Ectodermal cell (in vitro differentiated cells): ENCODE measurements around the gene WFDC12.
"Not testable (repeated sequence)": the region's sequence is repeated elsewhere in the genome, so short reads cannot be mapped to it uniquely, and the experiment has no call there.

Source experiments
- H3K27ac ChIP-seq: 2 replicates; pipeline ENCODE4 v1.7.0; 2013; ENCODE audit warnings: mild to moderate bottlenecking, low read depth, low read length; ENCODE audit not compliant: insufficient read depth, poor library complexity, severe bottlenecking
- H3K27me3 ChIP-seq: 2 replicates; pipeline ENCODE4 v1.7.0; 2013; ENCODE audit warnings: mild to moderate bottlenecking, low read length; ENCODE audit not compliant: insufficient read depth, control insufficient read depth, poor library complexity, severe bottlenecking
- H3K36me3 ChIP-seq: one replicate; pipeline ENCODE4 v1.7.0; 2013; ENCODE audit warnings: low read length; ENCODE audit not compliant: control insufficient read depth, insufficient read depth
- H3K4me1 ChIP-seq: one replicate; pipeline ENCODE4 v1.7.0; 2013; ENCODE audit warnings: low read length; ENCODE audit not compliant: control insufficient read depth, insufficient read depth
- H3K4me3 ChIP-seq: 2 replicates; pipeline ENCODE4 v1.7.0; 2013; ENCODE audit warnings: low read depth, low read length, control low read depth; ENCODE audit not compliant: insufficient read depth
- H3K9me3 ChIP-seq: 2 replicates; pipeline ENCODE4 v1.7.0; 2013; ENCODE audit warnings: mild to moderate bottlenecking, low read length, moderate library complexity; ENCODE audit not compliant: control insufficient read depth
- WGBS, 2 experiments: methylation state at CpG; one replicate each; pipeline ENCODE4 v1.1.7; 2013; ENCODE audit warnings: missing lambda C conversion rate in 2 of 2; 5-methylcytosine and 5-hydroxymethylcytosine counted together

Gene WFDC12

GRCh38 chr20:45152405-45152804, 28.1 kb upstream of the WFDC12 start:
- 82 to 96% methylated on average over 2 of the region's 2 CpGs for WGBS, 2 experiments
- Histone ChIP-seq H3K9me3 (no peaks in the 10 kb centered on the region), H3K27me3 (no peaks in the 10 kb centered on the region), H3K4me3 (no peak overlapping the region), H3K4me1 (no peaks in the 10 kb centered on the region), H3K36me3 (no peaks in the 10 kb centered on the region), H3K27ac (no peak overlapping the region)

GRCh38 chr20:45149062-45149461, 24.8 kb upstream of the WFDC12 start:
- Histone ChIP-seq H3K36me3 (no peaks in the 10 kb centered on the region), H3K27ac (no peak overlapping the region), H3K9me3 (no peaks in the 10 kb centered on the region), H3K27me3 (no peaks in the 10 kb centered on the region), H3K4me3 (no peak overlapping the region), H3K4me1 (no peaks in the 10 kb centered on the region)
- WGBS, 2 experiments: 89 to 94% methylated on average over 3 of the region's 3 CpGs

- Histone ChIP-seq H3K4me3 (no peak overlapping the region), H3K27me3 (no peaks in the 10 kb centered on the region), H3K9me3 (no peaks in the 10 kb centered on the region), H3K36me3 (no peaks in the 10 kb centered on the region), H3K4me1 (no peaks in the 10 kb centered on the region), H3K27ac (no peak overlapping the region)
- 88 to 89% methylated on average over 4 of the region's 4 CpGs for WGBS, 2 experiments
These were observed 16.6 kb upstream of the WFDC12 start for GRCh38 chr20:45140836-45141235.

- H3K4me3 ChIP-seq, H3K36me3 ChIP-seq, H3K9me3 ChIP-seq, H3K27me3 ChIP-seq, H3K4me1 ChIP-seq, H3K27ac ChIP-seq: not testable (repeated sequence)
- 93 to 96% methylated on average over 5 of the region's 5 CpGs for WGBS, 2 experiments
These were observed 15.6 kb upstream of the WFDC12 start for GRCh38 chr20:45139733-45140375.

DNA sequence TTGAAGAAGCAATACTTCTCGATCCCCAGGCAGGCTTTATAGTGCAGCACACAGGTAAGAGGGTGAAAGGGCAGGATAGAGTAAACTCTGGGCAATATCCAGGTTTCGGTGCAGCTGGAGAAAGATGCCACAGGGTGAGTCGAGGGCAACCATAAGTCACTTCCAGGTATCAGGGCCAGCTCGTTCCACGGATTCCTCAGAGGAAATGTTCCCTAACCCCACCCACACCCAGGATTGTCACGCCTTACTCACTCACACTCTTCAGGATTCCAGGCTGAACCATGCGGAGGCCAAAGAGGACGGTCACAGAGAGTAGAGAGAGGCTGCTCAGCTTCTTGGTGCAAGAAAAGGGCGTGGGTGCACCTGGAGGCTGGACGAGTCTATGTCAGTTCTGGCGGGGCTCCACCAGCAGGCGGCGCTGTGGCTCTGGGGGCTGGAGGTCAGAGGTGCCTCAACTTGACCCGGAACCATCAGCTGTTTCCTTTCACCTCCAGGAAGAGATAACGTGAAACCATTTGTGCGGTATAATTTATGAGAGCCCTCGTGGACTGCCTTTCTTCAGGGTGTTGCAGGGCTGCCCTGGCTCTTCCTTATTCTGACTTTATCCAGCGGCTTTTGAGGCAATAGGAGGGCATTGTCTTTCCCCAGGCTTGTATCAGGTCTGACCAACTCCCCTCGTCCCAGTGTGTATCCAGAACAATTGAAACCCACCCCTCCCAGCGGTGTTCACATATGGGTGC, 14.5 kb upstream of the WFDC12 start:
- H3K4me3 ChIP-seq: no peak overlapping the region
- H3K4me1 ChIP-seq: no peaks in the 10 kb centered on the region
- no peaks in the 10 kb centered on the region for H3K27me3 ChIP-seq
- 62% methylated on average over 20 of the region's 20 CpGs for WGBS, 2 experiments
- H3K27ac ChIP-seq: no peak overlapping the region
- H3K36me3 ChIP-seq: no peaks in the 10 kb centered on the region
- H3K9me3 ChIP-seq: no peaks in the 10 kb centered on the region

DNA sequence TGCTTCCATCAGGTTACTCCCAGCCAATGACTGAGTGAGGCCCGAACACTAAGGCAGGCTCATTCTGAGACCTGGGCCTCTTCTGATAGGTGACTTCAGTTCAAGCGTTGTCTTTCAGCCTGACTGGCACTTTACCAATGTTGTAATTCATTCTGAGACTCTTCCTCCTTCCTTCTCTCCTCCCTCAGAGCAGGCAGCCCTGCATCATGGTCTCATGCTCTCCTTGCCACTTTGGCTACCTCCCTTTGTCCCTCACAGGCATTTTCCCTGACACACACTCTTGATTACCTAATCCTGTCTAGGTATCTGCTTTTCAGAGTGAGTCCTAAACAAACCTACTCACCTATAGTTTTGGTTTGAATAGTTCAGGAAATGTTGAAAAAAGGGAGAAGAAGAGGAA, 12.6 kb upstream of the WFDC12 start:
- Histone ChIP-seq H3K9me3 (no peaks in the 10 kb centered on the region), H3K36me3 (no peaks in the 10 kb centered on the region), H3K4me3 (no peak overlapping the region), H3K4me1 (no peaks in the 10 kb centered on the region), H3K27ac (no peak overlapping the region), H3K27me3 (no peaks in the 10 kb centered on the region)
- WGBS, 2 experiments: 88 to 91% methylated on average over 2 of the region's 2 CpGs

DNA sequence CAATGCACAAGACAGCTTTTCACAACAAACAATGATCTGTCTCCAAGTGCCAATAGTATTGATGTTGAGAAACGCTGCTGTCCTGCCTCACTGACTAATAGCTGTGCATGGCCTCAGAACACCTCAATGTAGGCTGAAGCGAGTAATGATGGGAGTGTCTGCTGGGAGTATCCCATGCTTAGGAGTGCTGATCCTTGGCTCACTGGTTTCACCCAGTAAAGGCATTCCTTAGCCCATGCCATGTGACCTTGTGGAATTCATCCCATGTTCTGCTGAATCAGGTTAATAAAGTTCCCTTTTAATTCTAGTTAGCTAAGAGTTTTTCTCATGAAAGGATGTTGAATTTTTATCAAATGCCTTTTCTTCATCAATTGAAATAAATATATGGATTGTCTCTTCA, 3.8 kb upstream of the WFDC12 start:
- 83 to 96% methylated on average over 2 of the region's 2 CpGs for WGBS, 2 experiments
- H3K9me3 ChIP-seq: no peaks in the 10 kb centered on the region
- H3K27me3 ChIP-seq: peaks cover 3% of the 10 kb centered on the region
- H3K4me1 ChIP-seq: no peaks in the 10 kb centered on the region
- H3K27ac ChIP-seq: no peak overlapping the region
- no peaks in the 10 kb centered on the region for H3K36me3 ChIP-seq
- H3K4me3 ChIP-seq: no peak overlapping the region

DNA sequence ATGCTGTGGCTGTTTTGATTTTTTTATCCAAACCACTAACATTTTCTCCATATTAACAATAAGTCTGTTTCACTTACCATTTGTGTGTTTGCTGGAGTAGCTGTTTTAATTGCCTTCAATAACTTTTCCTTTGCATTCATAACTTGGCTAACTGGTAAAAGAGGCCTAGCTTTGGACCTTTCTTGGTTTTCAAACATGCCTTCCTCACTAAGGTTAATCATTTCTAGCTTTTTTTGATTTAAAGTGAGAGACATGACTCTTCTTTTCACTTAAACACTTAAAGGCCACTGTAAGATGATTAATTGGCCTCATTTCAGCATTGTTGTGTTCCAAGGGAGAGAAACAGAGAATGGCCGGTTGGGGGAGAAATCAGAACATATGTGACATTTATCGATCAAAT, 2.9 kb downstream of the WFDC12 start:
- Histone ChIP-seq H3K9me3 (no peaks in the 10 kb centered on the region), H3K27me3 (no peaks in the 10 kb centered on the region), H3K4me1 (no peaks in the 10 kb centered on the region), H3K36me3 (no peaks in the 10 kb centered on the region), H3K4me3 (no peak overlapping the region), H3K27ac (no peak overlapping the region)
- WGBS, 2 experiments: 94 to 95% methylated on average over 2 of the region's 2 CpGs

- Histone ChIP-seq H3K4me3 (no peak overlapping the region), H3K4me1 (no peaks in the 10 kb centered on the region), H3K27me3 (no peaks in the 10 kb centered on the region), H3K36me3 (no peaks in the 10 kb centered on the region), H3K27ac (no peak overlapping the region), H3K9me3 (no peaks in the 10 kb centered on the region)
- 96 to 97% methylated on average over 2 of the region's 2 CpGs for WGBS, 2 experiments
These were observed 4.6 kb downstream of the WFDC12 start for GRCh38 chr20:45119556-45120266.

GRCh38 chr20:45118028-45118427, 6.2 kb downstream of the WFDC12 start:
- H3K4me3 ChIP-seq: no peak overlapping the region
- no peaks in the 10 kb centered on the region for H3K4me1 ChIP-seq
- no peaks in the 10 kb centered on the region for H3K27me3 ChIP-seq
- H3K27ac ChIP-seq: no peak overlapping the region
- no peaks in the 10 kb centered on the region for H3K9me3 ChIP-seq
- no peaks in the 10 kb centered on the region for H3K36me3 ChIP-seq
- WGBS, 2 experiments: 95% methylated on average over 2 of the region's 2 CpGs; no CpG with 5 or more reads in 1 of the 2 experiments
